ENCODE measurements around the gene F2RL3. TPM values are rescaled to one million over a fixed set of nuclear protein-coding genes. Genes with fewer than 3 reads are reported as not detected.

The F2RL3 gene
- total RNA-seq, 2 donors from 2014 or later, result 4.9 to 5.4 TPM

DNA sequence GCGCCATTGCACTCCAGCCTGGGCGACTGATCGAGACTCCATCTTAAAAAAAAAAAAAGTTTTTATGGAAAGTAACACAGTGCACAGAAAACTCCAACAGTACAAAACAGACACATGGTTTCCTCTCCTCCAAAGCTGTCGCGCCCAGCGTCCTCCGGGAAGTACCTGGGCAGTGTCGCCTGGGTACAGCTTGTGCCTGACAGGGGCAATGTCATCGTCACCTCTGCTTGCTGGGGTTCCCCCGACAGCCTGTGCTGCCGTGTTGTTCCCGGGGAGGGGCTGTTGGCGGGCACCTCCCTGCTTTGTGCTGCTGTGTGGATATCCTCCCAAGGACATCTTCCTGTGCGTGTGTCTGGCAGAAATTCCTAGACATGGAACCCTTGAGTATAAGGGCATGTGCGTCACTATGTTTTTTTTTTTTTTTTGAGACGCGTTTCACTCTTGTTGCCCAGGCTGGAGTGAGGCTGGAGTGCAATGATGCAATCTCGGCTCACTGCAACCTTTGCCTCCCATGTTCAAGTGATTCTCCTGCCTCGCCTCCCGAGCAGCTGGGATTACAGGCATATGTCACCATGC is 2.4 kb upstream of the F2RL3 start:
- DNase-seq (ENCODE audit: low spot score) (no peak), ATAC-seq (ENCODE audit: insufficient number of reproducible peaks, low FRiP score, low read depth) (no peak)
- Histone ChIP-seq H3K27ac (no peak overlapping the region), H3K27me3 (replicated peaks; ENCODE audit: insufficient read depth) (no peaks in the 10 kb centered on the region), H3K4me3 (no peak overlapping the region), H3K4me1 (ENCODE audit: control insufficient read depth in 1 of 2, low read depth in 2 of 2) (peaks cover 0 to 12% of the 10 kb centered on the region in 2 donors), H3K9me3 (peaks cover 9% of the 10 kb centered on the region), H3K36me3 (no peaks in the 10 kb centered on the region)
- TF ChIP-seq, protein P1, sequence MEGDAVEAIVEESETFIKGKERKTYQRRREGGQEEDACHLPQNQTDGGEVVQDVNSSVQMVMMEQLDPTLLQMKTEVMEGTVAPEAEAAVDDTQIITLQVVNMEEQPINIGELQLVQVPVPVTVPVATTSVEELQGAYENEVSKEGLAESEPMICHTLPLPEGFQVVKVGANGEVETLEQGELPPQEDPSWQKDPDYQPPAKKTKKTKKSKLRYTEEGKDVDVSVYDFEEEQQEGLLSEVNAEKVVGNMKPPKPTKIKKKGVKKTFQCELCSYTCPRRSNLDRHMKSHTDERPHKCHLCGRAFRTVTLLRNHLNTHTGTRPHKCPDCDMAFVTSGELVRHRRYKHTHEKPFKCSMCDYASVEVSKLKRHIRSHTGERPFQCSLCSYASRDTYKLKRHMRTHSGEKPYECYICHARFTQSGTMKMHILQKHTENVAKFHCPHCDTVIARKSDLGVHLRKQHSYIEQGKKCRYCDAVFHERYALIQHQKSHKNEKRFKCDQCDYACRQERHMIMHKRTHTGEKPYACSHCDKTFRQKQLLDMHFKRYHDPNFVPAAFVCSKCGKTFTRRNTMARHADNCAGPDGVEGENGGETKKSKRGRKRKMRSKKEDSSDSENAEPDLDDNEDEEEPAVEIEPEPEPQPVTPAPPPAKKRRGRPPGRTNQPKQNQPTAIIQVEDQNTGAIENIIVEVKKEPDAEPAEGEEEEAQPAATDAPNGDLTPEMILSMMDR (IDR thresholded peaks at IDR 0.05), result no peak

DNA sequence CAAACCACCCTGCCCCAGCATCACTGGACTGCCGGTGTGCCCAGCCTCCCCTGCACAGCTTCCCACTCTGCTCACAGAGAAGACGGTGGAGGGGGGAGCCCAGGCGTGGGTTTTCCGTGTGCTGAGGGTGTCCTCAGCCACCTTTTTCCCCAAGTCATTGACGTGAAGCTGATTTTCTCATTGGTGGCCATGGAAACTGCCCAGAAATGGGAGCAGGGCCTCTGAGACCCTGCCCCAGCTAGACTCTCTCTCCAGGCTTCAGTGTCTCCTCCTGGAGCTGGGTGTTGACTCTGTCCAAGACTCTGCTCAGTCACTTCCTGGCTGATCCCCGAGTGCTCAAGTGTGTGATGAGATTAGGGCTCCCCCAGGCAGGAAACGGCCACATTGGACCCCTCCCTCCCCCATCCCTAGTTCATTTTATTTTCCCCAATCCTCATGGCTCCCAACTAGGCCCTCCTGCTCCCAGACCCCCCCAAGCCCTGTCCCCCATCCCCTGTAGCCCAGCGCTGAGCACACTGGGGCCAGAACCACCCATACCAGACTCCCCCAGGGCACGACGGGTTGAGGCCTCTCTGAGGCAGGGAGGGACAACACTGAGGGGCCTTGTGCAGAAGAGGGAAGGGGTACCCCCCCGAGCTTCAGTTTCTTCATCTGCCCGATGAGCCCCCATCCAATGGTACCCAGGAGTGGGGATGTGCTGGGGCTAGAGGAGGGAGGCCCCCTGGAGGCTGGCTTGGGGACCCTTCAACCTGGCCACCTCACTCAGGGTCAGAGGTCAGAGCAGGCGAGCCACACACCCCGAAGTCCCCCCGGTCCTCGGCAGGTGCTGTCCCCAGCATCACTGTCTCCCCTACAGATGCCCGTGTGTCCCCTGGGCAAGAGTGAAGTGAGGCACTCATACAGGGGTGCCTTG is 1.2 kb upstream of the F2RL3 start:
- H3K27me3 ChIP-seq (replicated peaks; ENCODE audit: insufficient read depth), result no peaks in the 10 kb centered on the region

DNA sequence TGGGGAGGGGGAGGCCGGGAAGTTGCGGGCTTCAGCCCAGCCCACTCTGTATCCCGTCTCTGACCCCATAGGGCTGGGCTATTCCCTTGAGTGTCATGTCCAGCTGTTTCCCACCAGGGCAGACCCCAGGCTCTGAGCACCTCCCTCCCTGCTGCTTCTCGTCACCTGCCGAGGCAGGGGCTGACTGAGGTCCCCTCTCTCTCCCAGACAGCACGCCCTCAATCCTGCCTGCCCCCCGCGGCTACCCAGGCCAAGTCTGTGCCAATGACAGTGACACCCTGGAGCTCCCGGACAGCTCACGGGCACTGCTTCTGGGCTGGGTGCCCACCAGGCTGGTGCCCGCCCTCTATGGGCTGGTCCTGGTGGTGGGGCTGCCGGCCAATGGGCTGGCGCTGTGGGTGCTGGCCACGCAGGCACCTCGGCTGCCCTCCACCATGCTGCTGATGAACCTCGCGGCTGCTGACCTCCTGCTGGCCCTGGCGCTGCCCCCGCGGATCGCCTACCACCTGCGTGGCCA is 625 bp downstream of the F2RL3 start:
- Histone ChIP-seq H3K4me3 (no peak overlapping the region), H3K36me3 (no peaks in the 10 kb centered on the region), H3K4me1 (ENCODE audit: control insufficient read depth in 1 of 2, low read depth in 2 of 2) (peaks cover 0 to 12% of the 10 kb centered on the region in 2 donors), H3K27me3 (replicated peaks; ENCODE audit: insufficient read depth) (no peaks in the 10 kb centered on the region), H3K27ac (no peak overlapping the region), H3K9me3 (no peaks in the 10 kb centered on the region)
- ATAC-seq (ENCODE audit: insufficient number of reproducible peaks, low FRiP score, low read depth) (no peak), DNase-seq (ENCODE audit: low spot score) (no peak)
- TF ChIP-seq, protein P1 (IDR thresholded peaks at IDR 0.05), result no peak

More for the DNA sequence above, 1.2 kb upstream of the F2RL3 start:
- TF ChIP-seq, protein P1 (IDR thresholded peaks at IDR 0.05), result no peak
- H3K4me1 ChIP-seq (ENCODE audit: control insufficient read depth in 1 of 2, low read depth in 2 of 2), result peaks cover 0 to 12% of the 10 kb centered on the region in 2 donors
- H3K36me3 ChIP-seq, result no peaks in the 10 kb centered on the region
- no peak overlapping the region for H3K27ac ChIP-seq
- no peak for ATAC-seq (ENCODE audit: insufficient number of reproducible peaks, low FRiP score, low read depth)
- H3K4me3 ChIP-seq, result no peak overlapping the region
- DNase-seq (ENCODE audit: low spot score), result no peak
- peaks cover 5% of the 10 kb centered on the region for H3K9me3 ChIP-seq

- DNase-seq (ENCODE audit: low spot score) (no peak), ATAC-seq (ENCODE audit: insufficient number of reproducible peaks, low FRiP score, low read depth) (no peak)
- Histone ChIP-seq H3K36me3 (no peaks in the 10 kb centered on the region), H3K27ac (no peak overlapping the region), H3K9me3 (no peaks in the 10 kb centered on the region), H3K4me1 (ENCODE audit: control insufficient read depth in 1 of 2, low read depth in 2 of 2) (peaks cover 0 to 12% of the 10 kb centered on the region in 2 donors), H3K27me3 (replicated peaks; ENCODE audit: insufficient read depth) (no peaks in the 10 kb centered on the region), H3K4me3 (no peak overlapping the region)
- TF ChIP-seq, protein P1 (IDR thresholded peaks at IDR 0.05), result no peak
These were observed 1.2 kb downstream of the F2RL3 start for GRCh38 chr19:16889883-16890460.
